ENCODE results near the gene GPN2. TPM values are rescaled to one million over a fixed set of nuclear protein-coding genes. Genes with fewer than 3 reads are reported as not detected.

GPN2 gene
- total and polyA plus RNA-seq, 2 donors (not counting 3 experiments of a cell fraction or from before 2014, with no cell fraction given), result 21.9 to 37.4 TPM

GRCh38 chr1:26826261-26827105, 63.6 kb downstream of the GPN2 start, which contains the start of gene ZDHHC18:
Gene ZDHHC18 (plus strand): TSS chr1:26826688. CDS start chr1:26826805, 117 bp downstream.
- peak; percentile 49 for DNase-seq (ENCODE audit: low read depth, low spot score)
- BruUV-seq (replicated peaks), result no TSS peak
- ChIA-PET POLR2A (no interaction called here), CTCF (interaction anchor here (0.6 to 2.2 kb wide), 11 partner anchors 10 to 64 kb away, joined by 3 to 13 read pairs (median 4); partner anchors contain the start of gene GPN2)
- H2AFZ ChIP-seq (ENCODE audit: low read depth, low read length), result peak within 1 kb of the TSS; percentile 96
- no peaks in the 10 kb centered on the region for H3K9me1 ChIP-seq (replicated peaks; ENCODE audit: control insufficient read depth, extremely low read depth, insufficient read depth, low read length)
- peaks cover 26% of the 10 kb centered on the region for H3K79me2 ChIP-seq (ENCODE audit: control insufficient read depth, insufficient read depth, low read length)
- peak within 1 kb of the TSS; percentile 60 to 93 (median 73) for H3K4me3 ChIP-seq (replicated peaks in 1 of 3; ENCODE audit: insufficient read depth in 1 of 3, low read depth in 1 of 3, low read length in 3 of 3)
- H4K20me1 ChIP-seq (replicated peaks; ENCODE audit: control insufficient read depth, extremely low read depth, insufficient read depth, low read length), result no peaks in the 10 kb centered on the region
- dilution Hi-C loops (cut with MboI; ENCODE audit: extremely low pct_ligation_motif_present, low sequenced_read_pairs) (no loop called here), intact Hi-C loops (cut with micrococcal nuclease) (loop anchor here (1.0 kb wide), 1 partner anchor 165 kb away; no protein-coding TSS in a partner anchor)
- H3K9me3 ChIP-seq (replicated peaks; ENCODE audit: control insufficient read depth, insufficient read depth, low read length), result no peaks in the 10 kb centered on the region
- no peaks in the 10 kb centered on the region for H3K36me3 ChIP-seq (ENCODE audit: control insufficient read depth in 2 of 2, extremely low read depth in 1 of 2, insufficient read depth in 2 of 2, low read length in 2 of 2)
- H3K27me3 ChIP-seq (ENCODE audit: control insufficient read depth in 2 of 2, insufficient read depth in 2 of 2, low read length in 2 of 2), result no peaks in the 10 kb centered on the region
- FAIRE-seq, result peak; percentile 21
- no peak within 1 kb of the TSS for H3K27ac ChIP-seq (ENCODE audit: insufficient read depth, low read depth, low read length)
- peak within 1 kb of the TSS; percentile 80 for H3K4me2 ChIP-seq (ENCODE audit: insufficient read depth, low read length)
- H3K4me1 ChIP-seq (ENCODE audit: control insufficient read depth, extremely low read depth, insufficient read depth, low read length), result peaks cover 11% of the 10 kb centered on the region
- no peak for TF ChIP-seq MAX (IDR thresholded peaks at IDR 0.05; ENCODE audit: insufficient read depth, insufficient read length)
- TF ChIP-seq POLR2AphosphoS5 (IDR thresholded peaks at IDR 0.05; ENCODE audit: insufficient read depth, low read depth, low read length), result peak; percentile 52
- peak; percentile 72 for TF ChIP-seq POLR2A (IDR thresholded peaks at IDR 0.05; ENCODE audit: low read depth, low read length)
- TF ChIP-seq FOS (IDR thresholded peaks at IDR 0.05; ENCODE audit: borderline replicate concordance, insufficient read depth, low read length), result no peak
- peak; percentile 37 to 47 for TF ChIP-seq CTCF (IDR thresholded peaks at IDR 0.05; ENCODE audit: extremely low read depth in 1 of 2, insufficient read depth in 1 of 2, low read depth in 1 of 2, low read length in 2 of 2)
- H3K9ac ChIP-seq (replicated peaks; ENCODE audit: extremely low read depth, insufficient read depth, low read length), result peak within 1 kb of the TSS; percentile 14

Other genes starting within 250 kb of the GPN2 start
- 67.0 and 77.2 TPM in 2 replicates for gene ARID1A, start 194.3 kb downstream of the GPN2 start, total RNA-seq
- gene ARID1A, start 194.3 kb downstream of the GPN2 start, polyA plus RNA-seq, result 36.9 and 39.0 TPM in 2 replicates
- 6.0 and 7.5 TPM in 2 replicates for gene PIGV, start 102.3 kb downstream of the GPN2 start, total RNA-seq
- 11.9 and 13.3 TPM in 2 replicates for gene PIGV, start 102.3 kb downstream of the GPN2 start, polyA plus RNA-seq
- 24.0 and 25.2 TPM in 2 replicates for gene ZDHHC18, start 63.6 kb downstream of the GPN2 start, total RNA-seq
- gene ZDHHC18, start 63.6 kb downstream of the GPN2 start, polyA plus RNA-seq, result 47.3 and 48.2 TPM in 2 replicates
- gene SFN, start 27.1 kb downstream of the GPN2 start, total RNA-seq, result 0.33 and 0.42 TPM in 2 replicates
- gene SFN, start 27.1 kb downstream of the GPN2 start, polyA plus RNA-seq, result 0.08 and 0.14 TPM in 2 replicates
- 14.8 and 17.7 TPM in 2 replicates for gene GPATCH3, start 10.2 kb upstream of the GPN2 start, total RNA-seq
- gene GPATCH3, start 10.2 kb upstream of the GPN2 start, polyA plus RNA-seq, result 10.3 and 12.1 TPM in 2 replicates
- gene NR0B2, start 23.7 kb upstream of the GPN2 start, total RNA-seq, result not detected in 2 replicates
- not detected in 2 replicates for gene NR0B2, start 23.7 kb upstream of the GPN2 start, polyA plus RNA-seq
- 95.0 and 102 TPM in 2 replicates for gene NUDC, start 31.5 kb upstream of the GPN2 start, total RNA-seq
- 29.3 and 42.5 TPM in 2 replicates for gene NUDC, start 31.5 kb upstream of the GPN2 start, polyA plus RNA-seq
- not detected in 2 replicates for gene KDF1, start 70.2 kb upstream of the GPN2 start, total RNA-seq
- gene KDF1, start 70.2 kb upstream of the GPN2 start, polyA plus RNA-seq, result 0.05 TPM in 1 of 2 replicates, not detected in the other
- gene TRNP1, start 103.4 kb upstream of the GPN2 start, total RNA-seq, result 5.9 and 10.3 TPM in 2 replicates
- 14.6 and 20.5 TPM in 2 replicates for gene TRNP1, start 103.4 kb upstream of the GPN2 start, polyA plus RNA-seq
- gene TENT5B, start 122.6 kb upstream of the GPN2 start, total RNA-seq, result 0.73 and 0.88 TPM in 2 replicates
- 0.86 and 0.99 TPM in 2 replicates for gene TENT5B, start 122.6 kb upstream of the GPN2 start, polyA plus RNA-seq

Data from endothelial cell of umbilical vein (primary cell).